Measurements from ENCODE around the gene MARK2.
A peak's percentile ranks its signal among the peaks of the same experiment; 100 is the strongest.
"Not testable (repeated sequence)": the region's sequence is repeated elsewhere in the genome, so short reads cannot be mapped to it uniquely, and the experiment has no call there.

MARK2 gene

DNA sequence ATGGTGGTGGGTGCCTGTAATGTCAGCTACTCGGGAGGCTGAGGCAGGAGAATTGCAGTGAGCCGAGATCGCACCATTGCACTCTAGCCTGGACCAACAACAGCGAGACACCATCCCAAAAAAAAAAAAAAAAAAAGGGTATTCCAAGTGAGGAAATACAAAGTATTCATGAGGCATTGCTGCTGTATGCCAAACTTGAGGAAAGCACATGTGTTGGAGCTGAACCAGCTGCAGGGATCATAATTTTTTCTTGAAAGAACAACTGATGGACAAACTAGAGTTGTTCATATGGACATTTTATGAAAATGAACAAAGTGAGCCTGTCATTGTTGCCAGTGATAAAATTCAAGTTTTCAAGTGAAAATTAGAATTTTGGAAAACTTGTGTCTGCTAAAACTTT is 15.8 kb downstream of the MARK2 start:
- no peak for DNase-seq (ENCODE audit: low spot score)

DNA sequence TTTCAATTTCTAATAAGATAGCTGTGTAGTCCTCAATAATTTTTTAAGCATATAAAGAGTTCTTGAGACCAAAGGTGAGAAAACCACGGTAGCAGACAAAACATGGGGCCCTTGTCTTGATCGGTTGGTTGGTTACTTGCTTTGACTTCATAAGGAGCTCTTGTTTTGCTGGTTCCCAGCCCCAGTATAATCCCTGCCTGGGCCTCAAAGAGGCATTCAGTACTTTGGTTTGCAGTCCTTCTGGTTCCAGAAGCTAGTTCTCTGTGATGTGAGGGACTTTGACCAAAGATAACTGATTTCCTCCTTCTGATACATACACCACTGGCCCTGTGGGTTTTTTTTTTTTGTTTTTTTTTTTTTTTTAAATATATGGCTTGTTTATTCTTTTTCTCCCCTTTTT is 17.1 kb downstream of the MARK2 start:
- DNase-seq (ENCODE audit: low spot score) = no peak

DNA sequence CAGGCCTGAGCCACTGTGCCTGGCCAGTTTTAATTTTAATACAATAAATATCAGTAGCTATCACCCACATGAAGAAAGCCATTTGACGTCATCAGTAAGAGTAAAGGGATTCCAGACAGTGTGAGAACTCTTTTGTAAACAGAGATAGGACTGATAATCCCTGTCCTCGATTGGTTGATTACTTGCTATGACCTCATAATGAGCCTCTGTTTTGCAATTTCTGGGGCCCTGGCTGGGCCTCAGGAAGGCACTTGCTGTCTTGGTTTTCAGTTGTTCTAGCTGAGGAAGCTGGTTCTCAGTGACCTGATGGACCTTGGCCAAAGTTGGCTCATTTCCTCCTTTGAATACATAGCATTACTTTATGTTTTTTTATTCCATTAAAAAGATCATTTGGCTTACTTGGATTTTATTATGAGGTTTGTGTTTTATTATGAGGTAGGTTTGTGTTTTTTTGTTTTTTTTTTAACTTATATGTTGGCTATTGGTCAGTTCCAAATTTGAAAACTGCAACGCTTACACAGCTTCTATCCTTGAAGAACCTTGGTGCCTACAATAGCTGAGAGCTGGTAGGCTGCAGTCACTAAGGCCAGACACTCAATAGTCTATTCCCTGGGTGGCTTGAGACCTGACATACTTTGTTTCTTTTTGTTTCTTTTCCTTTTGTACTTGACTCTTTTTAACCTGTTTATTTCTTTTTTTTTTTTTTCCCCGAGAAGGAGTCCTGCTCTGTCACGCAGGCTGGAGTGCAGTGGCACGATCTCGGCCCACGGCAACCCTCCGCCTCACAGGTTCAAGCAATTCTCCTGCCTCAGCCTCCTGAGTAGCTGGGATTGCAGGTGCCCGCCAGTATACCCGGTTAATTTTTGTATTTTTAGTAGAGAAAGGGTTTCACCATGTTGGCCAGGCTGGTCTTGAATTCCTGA is 20.0 kb downstream of the MARK2 start:
- no peak for DNase-seq (ENCODE audit: low spot score)

DNA sequence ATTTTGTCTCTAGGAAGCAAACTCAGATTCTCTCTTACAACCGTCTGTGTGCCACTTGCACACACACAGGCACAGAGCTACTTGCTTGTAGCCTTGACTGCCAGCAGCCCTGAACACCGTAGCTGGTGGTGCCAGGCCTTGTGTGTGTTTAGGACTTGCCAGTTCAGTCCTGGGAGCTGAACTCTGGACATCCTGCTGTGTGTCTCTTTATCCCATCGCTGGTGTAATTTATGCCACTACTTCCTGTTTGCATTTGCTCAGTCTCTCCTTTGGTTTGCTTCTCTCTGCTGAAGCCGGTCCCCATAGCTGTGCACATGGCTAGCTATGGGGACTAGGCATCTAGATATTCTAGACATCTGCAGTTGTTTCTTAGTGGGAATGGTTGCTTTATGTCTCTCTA is 24.0 kb downstream of the MARK2 start:
- DNase-seq (ENCODE audit: low spot score) = no peak

DNA sequence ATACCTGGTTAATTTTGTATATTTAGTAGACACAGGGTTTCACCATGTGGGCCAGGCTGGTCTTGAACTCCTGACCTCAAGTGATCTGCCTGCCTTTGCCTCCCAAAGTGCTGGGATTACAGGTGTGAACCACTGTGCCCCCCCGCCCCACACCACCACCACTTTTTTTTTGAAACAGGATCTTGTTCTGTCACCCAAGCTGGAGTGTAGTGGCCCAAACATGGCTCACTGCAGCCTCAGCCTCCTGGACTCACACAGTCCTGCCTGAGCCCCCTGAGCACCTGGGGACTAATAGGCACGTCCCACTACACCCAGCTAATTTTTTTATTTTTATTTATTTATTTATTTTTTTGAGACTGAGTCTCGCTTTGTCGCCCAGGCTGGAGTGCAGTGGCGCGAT is 24.7 kb downstream of the MARK2 start:
- DNase-seq (ENCODE audit: low spot score) = not testable (repeated sequence)

DNA sequence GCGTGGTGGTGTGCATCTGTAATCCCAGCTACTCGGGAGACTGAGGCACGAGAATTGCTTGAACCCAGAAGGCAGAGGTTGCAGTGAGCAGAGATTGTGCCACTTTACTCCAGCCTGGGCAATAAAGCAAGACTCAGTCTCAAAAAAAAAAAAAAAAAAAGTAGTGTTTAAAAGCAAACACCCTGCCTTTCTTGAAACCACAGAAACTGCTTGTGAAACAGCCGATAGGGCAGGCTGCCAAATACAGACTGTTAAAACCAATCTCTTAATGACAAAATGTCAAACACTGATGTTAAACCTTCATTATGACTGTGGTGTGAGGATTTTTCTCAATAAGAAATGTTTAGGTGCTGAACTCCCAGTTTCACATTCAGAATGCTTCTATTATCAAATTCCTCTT is 27.3 kb downstream of the MARK2 start:
- DNase-seq (ENCODE audit: low spot score) = no peak

DNA sequence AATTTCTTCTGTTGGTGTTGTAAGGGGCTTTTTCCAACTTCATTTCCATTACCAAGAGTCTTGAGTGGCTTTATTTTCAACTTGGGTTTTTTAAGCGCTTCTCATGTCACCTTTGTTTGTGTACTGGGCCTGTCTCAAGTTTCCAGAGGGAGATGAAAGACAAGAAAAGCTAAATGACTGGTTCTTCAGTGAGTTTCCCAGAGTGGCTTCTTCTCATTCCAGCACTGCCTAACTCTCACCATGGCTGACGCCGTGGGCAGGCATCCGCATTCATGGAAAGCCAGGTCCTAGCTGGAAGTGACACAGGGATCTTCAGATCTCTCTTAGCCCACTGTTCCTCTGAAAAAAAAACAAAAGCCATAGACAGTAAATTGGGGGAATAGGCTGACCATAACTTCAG is 28.6 kb downstream of the MARK2 start:
- DNase-seq (ENCODE audit: low spot score) = no peak

DNA sequence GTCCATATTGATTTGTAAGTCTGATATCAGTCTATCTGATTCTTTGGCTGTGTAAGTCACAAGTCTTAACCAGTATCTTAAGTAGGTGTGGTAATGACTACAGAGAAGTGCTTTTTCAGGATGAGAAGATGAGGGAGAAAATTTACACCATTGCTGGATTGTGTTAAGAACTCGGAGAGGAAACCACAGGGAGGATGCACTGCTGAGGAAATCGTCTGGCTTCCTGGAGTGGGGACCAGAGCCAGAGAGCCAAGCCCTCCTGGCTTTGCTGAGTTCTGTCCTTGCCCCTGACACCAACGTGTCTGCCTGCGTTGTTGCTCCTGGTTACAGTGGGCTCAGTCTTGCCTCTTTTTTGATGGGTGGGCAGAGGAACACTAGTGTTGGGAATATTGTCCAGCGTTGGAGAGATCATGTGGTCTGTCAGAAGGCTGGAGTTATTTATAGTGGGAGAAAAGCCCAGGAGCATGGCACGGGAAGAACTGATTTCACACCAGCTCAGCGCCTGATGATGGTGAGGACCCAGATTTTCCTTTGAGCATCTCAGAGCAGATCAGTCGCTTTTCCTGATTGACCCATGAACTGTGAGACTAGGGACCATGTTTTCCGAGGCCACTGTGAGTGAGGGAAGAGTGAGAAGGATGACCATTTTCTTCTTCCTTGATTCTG is 29.6 kb downstream of the MARK2 start:
- no peak for DNase-seq (ENCODE audit: low spot score)

DNA sequence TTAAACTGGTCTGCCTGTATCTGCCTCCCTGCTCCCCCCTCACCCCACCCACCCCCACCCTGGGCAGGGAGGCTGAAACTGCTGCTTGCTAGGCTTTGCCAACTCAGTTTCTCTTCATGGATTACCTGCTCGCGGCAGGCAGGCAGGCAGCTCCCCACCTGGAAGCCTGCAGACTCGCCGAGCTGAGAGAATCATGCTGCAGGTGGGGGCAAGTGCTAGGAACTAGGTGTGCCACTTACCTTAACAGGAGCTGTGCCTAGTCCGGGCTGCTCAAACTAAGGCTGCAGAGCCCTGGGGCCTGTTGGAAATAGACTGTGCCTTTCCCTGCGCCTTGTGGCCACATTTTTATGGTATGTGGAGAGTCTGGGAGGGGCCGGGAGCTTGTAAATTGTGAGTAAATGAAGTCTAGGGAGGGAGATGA is 30.3 kb downstream of the MARK2 start:
- no peak for DNase-seq (ENCODE audit: low spot score)

DNA sequence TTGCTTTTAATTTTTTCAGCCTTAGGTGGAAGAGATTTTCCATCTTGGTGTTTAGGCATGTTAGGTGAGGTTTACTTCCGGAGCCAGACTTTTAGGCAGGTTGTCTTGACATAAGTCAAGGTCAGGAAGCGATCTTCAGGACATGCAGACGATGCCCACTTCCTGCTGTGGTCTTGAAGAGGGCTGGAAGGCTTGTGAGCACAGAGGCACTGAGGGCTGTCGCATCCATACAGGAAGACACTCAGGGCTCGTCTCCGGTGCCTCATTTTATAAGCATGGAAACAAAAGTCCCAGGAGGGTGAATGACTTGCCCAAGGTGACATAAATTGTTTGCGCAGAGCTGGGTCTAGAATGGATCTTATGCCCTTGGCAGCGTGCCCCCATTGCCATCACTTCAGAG is 30.8 kb downstream of the MARK2 start:
- DNase-seq (ENCODE audit: low spot score) = no peak

DNA sequence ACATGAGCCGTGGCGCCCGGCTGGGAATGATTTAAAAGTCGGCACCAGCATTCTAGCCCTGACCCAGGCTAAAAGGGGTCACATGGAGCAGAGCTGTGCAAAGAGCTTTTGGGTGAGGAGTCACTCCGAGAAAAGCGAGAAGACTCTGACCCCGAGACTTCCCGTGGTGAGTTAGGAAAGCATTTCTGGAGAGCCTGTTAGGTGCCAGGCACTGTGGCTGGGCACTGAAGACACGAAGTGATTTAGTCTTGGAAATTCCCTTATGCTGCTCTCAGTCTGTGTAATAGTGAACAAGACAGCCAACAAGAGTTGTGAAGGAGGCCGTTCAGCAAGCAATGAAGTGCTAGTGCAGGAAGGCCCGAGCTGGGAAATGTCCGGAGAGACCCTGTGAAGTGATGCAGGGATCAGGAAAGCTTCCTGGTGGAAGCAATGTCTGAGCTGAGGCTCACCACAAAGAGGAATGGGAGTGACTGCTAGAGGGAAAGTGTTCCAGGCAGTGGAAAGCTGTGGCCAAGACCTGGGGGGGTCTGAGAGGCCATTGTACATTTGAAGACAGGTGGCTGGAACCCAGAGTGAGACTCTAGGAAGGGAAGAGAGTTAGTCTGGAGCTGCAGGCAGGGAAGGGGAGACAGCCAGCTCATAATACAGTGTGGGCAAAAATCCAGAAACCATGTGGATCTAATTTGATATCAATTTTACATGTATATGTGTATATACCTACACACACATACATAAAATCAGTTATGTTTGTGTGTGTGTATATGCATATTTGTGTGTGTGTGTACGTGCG is 31.6 kb downstream of the MARK2 start:
- no peak for DNase-seq (ENCODE audit: low spot score)

DNA sequence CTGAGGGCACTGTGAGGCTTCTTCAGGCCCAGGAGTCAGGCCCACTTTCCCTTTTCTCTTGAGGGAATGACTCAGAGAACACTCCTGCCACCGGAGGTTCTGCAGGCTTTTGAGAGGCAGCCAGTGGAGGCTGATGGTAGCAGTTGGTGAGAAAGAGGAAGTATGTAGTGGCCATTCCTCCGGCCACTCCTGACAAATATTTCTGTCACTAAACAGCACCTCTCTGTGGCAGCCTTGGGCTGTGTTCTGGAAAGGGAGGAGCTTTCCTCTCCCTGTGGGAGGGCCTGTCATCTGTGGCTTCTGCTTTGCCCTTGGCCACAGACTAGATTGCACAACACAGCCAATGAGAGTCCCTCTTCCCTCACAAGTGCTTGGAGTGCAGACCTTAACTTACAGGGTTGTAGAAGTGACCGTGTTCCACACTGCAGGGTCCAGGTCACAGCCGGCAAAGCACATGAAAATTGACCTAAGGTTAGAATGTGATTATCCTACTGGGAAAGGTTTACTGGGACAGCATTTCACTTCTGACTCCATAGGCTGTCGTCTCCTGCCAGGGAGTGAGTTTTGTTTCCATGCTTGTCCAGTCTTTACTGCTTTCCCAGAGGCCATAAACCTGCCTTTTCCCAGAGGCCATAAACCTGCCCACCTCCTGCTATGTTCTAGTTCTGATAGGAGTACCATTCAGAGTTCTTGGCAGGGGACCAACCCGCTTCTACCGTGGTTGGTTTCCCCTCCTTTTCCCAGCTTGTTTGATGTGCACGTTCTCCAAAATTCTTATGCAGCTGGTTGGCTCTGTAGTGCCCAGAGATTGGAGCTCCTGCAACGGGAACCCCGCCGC is 33.3 kb downstream of the MARK2 start:
- DNase-seq (ENCODE audit: low spot score) = peak; percentile 96

DNA sequence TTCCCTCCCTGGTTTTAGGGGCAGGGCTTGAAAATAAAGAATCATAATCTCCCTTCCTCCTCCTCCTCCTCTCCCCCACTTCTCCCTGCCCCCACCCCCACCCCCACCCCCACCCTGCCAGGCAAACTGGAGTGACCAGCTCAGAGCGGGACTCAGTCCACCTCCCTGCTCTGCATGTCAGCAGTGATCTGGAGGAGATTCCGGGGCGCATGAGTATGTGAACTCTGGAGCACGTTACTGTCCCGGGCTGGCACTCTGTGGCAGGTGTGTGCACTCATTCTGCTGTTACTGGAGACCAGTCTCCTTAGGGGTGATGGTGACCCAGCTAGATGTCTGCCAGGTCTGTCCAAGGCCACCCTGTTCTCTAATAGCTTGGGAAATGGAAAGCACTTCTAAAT is 33.9 kb downstream of the MARK2 start:
- DNase-seq (ENCODE audit: low spot score) = no peak

DNA sequence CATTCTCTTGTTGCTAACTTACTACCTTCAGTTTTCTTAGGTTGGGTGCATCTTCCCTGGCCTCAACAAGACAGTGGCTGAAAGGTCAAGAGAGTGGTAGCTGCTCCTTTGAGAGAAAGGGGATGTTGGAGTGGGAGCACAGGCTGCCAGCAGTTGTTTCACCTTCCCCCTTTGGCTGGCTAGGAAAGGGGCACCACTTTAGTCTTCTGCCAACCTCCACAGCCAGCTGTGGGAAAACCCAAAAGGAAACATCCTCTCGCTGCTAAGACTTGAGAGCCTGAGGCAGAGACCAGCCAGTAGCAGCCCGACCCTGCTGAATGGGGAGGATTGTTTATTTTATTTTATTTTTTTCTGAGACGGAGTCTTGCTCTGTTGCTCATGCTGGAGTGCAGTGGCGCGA is 34.4 kb downstream of the MARK2 start:
- no peak for DNase-seq (ENCODE audit: low spot score)

DNA sequence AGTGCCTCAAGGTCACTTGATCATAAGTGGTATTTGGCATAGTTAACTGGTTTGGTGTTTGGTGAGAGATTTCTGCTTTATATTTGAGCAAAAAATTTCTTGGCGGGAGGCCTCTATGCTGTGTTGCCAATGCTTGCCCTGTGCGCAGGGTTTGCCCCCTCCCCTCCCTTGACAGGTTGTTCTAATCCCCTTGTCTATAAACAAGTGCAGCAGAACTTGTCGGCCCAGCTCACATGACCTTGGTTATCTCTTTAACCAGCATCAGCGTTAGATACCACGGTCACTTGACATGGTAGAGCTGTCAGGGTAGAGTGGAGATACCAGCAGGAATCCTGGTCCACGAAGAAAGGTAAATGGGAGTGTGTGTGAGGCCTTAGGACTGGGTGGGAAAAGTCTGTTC is 35.6 kb downstream of the MARK2 start:
- DNase-seq (ENCODE audit: low spot score) = no peak

DNA sequence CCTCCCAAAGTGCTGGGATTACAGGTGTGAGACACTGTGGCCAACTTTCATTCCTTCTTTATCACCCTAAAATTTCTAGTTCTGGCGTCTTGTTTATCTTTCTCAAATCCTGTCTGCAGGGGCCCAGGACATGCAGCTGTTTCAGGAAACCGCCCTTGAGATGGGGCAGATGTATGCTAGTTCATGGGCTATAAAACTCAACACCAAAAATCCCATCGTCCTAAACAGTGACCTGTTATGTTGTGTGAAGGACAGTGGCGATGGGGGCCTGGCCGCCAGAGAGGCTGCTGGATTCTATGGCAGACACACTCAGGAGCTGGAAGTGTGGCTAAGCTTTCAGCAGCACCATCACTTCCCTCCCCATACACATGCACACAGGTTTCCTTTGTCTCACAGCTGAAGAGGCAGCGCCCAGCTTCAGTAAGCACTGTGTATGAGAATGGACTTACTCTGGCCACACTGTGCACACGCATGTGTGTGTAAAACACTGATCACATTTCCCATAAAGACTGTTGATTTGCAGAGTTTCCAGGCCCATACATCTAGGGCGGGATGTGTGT is 36.7 kb downstream of the MARK2 start:
- no peak for DNase-seq (ENCODE audit: low spot score)

DNA sequence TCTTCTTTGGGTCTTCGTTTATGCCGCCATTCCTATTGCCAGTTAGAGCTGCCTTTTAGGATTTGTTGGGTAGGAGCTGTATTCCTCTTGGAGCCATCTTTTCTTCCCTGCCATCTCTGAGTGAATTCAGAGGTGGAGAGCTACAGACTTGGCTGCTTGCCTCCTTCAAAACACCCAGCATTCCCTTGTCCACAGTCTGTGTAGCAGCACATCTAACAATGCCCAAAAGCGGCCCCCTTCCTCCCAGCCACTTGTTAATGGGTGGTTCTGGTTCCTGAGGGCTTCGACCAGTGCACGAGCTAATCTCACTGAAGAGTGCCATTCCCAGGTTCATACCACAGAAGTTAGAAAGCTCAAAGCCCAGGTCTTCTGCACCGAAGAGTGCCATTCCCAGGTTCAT is 37.7 kb downstream of the MARK2 start:
- no peak for DNase-seq (ENCODE audit: low spot score)

DNA sequence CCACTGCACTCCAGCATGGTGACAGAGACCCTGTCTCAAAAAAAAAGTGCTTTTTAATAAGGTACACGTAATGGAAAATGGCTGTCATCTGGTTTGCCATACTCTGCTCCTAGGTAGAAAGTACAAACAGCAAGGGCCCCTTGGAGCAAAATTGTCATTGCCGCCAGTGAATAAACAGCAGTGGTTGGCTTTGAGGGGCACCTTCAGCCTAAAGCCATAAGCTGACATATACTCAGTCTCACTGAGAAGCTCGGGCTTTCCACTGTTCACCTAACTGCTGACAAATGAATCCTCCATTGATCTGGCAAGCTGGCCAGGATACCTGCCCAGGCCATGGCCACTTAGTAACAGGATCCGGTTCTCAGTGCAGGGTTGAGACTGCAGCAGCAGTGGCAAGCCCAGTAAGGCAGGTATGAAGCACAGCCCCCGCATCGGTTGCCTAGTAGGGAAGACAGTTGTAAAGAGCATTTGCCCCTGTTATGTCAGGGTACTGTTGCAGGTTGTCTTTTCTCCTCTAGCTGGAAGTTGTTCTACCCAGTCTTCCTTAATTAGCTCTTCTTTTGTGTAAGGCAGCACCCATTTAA is 38.8 kb downstream of the MARK2 start:
- DNase-seq (ENCODE audit: low spot score) = no peak

DNA sequence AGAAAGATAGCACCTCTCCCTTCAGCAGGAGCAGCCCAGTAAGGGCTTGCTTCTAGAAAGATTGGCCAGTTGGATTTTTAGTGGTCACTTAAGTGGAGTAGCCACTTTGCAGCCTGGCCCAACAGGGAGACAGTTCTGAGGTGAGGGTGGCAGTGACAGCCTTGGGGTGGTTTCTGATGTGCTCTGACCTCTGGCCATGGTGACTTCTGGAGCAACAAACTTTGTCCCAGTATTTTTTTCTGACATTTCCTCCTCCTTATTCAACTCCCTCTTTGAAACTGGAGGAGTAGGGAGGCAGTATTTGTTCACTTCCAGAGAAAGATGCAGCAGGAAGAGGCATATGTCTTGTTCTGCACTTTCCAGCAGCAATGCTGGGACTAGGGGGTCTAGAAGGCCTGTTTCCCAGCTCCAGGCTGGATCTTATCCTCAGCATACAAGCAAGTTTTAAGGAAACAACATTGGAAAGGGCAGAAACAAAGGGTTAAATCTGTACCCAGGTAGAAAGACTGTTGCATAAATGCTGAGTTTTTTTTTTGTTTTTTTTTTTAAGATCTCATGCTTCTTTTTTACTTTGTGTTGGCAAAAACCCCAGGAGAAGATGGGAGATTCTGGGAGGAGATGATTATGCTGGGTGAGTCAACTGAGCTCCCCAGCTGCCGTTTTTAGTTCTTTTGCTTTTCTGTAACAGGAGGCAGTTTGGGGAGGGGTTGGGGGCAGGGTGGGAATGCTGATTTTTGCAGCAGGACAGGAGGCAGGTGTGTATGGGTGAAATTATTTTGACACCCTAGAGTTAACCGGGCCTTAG is 40.9 kb downstream of the MARK2 start:
- peak; percentile 84 for DNase-seq (ENCODE audit: low spot score)

DNA sequence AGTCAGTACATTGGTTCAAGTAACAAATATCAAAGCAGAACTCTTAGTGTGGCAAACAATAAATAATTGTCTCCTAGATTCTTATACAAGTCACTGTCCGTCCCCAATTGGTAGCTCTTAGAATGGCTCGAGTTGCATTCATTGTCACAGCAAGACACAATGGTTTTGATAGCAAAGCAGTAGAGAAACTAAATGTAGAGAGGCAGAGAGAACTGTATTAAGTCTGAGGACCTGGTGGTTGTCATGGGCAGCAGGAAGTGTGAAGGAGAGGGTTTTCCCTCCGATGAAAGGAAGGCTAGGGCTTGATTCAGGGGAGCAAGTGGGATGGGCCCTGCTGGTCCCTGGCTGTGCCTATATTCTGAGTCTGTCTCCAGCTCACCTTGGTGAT is 41.5 kb downstream of the MARK2 start:
- no peak for DNase-seq (ENCODE audit: low spot score)

Data from AG08395 (cell line).